Activated CD8-positive, alpha-beta memory T cell treated with anti-CD3 and anti-CD28 coated beads, Interleukin-2, amount 50 U/mL, for 4 hours (primary cell): ENCODE measurements around the gene C4orf50.

ENCODE experiments used
- DNase-seq: peaks from one replicate; pipeline ENCODE4 v3.0.0-alpha.2; 2020

C4orf50 gene

DNA sequence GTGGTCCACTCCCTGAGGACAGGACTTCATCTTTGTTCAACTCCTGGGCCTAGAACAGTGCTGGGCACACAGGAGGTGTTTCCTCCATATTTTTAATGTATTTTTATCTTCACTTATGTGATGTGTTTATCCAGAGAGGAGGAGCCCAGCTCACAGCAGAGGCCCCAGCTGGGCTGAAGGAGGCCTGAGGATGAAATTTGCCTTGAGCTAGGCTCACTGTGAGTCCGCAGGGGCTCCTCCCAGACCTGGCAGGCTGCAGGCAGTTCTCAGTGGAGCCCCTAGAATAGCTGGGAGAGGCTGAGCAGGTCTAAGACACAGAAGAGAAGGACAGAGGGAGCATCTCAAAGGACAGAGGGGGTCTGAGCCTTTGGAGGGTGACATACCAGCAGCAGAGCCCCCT is 26.8 kb downstream of the C4orf50 start:
- DNase-seq, result no peak

DNA sequence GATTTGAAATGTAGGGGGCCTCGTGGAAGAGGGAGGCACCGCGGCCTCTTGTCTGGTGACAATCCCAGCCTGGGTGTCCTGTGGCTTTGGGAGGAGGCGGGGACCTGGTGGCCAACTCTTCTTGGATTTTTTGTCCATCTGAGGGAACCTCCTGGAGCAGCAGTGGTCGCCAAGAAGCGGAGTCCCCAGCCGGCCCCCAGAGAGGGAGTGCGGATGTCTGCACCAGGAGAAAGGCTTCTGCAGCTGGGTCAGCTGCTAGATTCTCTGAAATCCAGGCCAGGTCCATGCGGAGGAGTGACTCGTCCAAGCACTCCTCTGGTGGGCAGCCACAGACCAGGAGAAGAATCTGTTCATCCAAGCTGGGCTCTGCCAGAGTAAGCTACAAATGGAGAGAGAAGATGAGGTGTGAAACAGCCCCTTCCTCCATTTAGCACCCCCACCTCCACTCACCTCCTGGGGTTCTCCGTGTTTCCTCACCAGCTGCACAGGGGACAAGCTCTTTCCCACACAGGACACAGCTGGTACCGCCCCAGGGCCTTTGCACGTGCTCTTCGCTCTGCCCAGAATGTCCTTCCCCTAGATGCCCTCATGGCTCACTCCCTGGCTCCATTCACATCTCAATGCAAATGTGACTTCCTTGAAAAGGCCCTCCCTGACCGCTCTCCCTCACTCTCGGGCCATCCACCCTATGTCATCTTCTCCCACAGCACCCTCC is 27.6 kb downstream of the C4orf50 start:
- no peak for DNase-seq

DNA sequence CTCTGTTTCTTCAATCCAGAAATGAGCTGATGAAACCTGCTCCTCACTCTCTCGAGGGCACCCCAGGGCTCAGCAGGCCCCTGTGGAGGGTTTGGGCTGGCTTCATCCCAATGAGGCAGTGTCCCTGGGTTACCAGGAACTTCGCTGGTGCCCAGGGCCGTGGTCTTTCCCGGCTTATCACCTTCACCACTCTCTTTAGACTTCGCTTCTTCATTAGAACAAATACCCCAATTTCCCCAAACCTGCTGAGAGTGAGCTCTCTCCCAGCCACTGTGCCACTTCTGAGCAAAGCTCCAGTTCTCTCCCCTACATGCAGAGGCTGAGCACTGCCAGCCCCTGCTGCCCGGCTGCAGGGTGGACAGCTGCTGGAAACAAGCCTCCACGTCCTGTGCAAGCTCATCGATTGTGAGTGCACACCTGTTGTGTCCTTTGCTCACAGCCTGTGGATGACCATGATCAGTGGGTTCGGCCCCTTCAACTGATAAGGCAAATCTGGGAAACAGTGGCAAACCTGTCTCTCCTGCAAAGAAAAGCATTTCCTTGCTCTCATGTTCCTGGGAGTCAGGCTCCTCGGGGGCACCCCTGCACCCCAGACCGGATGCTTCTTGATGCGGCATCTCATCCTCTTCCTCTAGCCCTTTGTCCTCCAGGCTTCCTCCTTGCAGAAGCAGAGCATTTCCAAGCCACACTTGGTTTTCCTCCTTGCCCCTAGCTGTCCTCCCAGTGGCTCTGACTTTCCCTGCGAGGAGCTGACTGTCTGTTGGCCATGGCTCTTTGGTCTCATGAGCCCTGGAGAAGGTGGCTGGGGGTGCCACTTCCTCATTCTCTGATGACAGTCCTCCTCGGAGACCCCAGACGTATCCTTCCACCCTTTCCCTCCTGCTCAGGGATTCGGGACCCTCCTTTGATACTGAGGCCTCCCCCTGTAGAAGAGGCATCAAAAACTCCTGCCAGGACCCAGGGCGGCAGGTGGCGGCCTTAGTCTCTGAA is 28.7 kb downstream of the C4orf50 start:
- no peak for DNase-seq

DNA sequence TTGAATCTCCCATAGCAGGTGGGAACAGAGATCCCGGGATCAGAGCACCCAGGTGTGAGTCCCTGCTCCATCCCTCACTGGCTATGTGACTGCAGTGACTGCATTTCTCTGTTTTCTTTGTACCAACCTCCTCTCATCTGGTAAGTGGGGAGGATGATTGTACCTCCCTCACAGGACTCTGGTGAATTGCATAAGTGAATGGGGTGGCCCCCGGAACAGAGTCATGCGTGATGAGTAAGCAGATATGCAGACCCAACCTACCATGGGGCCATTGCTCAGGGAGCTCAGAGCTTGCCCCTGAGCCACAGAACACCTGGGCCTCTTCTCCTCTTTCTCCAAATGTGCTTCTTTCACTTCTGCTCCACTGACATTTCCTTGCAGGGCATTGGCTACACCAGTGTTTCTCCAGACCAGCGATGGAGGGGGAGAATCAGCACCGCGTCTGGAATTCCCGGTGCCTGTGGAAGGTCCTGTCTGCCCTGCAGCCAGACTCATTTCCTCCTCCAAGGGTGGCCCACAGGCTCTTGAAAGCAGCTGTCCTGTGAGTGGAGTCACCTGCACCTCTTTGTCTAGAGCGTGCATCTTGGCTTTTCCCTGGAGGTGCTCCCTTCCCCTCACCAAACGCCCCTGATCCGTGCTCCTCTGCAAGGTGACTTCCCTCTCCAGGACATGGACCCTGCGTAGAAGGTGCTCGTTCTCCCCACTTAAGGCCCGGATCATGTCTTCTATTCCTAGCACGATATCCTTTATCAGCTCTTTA is 30.0 kb downstream of the C4orf50 start:
- DNase-seq, result no peak

DNA sequence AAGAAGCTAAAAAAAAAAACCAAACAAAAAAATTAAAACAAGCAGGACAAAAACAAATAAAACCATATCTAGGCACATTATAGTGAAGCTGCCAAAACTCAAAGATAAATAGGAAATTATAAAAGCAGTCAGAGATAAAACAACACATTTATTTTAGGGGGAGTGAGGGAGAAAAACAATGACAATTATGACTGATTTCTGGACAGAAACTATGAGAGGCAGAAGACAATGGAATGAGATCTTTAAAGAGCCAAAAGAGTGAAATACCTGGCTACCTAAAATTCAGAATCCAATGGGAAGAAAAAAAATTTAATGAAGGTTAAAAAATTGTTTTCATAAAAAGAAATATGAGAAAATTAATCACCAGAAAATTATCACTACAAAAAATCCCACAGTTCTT is 33.4 kb downstream of the C4orf50 start:
- no peak for DNase-seq

DNA sequence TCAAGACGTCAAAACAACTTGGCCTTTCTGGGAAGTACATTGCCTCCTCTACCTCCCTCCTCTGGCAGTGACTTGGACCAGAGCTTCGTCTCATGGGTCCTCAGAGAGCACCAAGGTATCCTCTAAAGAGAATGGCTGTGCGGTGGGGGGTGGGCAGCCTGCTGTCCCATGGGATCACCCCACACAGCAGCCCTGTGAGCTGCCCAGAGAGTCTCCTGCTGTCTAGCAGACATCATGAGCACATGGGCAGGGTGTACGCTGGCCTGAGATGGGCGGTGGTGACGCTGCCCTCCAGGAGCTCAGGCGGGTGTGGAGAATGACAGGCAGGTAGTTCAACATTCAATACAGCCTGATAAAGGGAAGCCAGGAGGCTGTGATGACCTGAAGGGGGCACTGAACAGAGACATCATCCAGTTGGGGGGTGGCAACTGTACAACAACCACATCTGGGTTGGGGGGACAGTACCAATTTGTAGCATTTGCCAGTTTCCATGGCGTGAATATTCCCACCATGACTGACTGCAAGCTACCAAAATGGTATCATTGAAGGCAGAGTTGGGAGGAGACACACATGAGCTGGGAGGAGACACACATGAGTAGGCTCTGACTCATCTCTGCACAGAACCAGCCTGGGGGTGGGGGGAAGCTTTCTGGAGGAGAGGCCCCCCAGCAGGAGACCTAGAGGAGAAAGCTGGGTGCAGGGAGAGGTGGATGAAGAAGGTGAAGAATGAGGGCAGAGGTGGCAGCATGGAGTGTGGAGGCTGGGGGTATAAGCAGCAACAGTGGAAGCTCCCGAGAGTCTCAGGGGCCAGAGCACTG is 35.9 kb downstream of the C4orf50 start:
- no peak for DNase-seq

DNA sequence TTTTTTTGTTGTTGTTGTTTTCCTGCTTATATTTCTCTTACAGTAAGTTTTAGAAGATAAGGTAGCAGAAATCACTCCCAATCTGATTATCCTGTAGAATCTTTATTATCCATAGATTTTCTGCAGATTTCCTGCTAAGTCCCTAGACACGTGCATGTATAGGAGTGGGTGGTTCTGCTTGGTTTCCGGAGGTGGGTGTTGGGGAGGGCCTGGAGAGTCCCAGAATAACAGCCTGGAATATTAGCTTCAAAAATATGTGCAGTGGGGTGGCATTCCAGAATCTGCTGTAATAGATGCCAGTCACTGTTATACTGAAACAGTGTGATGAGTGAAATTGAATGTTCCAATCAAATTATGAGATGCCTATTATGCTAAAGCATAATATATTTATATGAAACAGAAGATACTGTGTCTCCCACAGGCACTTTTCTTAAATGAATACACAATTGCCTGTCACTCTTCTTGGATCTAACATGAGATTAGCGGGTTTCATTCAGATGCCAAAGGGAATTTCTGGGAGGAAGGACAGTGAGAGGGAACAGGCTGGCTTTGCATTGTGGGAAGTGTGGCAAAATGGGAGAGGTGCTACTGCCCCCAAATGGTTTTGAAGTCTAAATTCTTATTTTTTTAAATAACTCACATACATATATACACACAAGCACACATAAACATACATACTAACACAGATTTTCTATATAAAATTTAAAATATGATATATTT is 37.6 kb downstream of the C4orf50 start:
- DNase-seq, result no peak

DNA sequence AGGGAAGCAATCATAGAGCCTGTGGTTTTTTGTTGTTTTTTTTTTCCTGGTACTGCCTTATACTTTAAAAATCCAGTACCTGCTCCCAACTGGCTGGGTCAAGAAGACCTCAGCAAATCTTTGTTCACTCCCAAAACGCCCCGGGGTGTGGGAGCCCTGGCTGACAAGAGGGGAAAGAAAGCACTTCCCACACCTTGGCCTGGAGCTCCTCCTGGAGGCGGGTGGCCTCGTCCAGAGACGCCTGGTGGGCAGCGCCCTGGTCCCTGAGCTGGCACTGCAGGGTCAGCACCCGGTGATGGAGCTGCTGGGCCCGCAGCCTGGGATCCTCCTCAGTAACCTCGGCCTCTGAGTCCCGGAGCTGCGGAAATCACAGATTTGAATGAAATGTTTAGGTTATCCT is 38.2 kb downstream of the C4orf50 start:
- no peak for DNase-seq

DNA sequence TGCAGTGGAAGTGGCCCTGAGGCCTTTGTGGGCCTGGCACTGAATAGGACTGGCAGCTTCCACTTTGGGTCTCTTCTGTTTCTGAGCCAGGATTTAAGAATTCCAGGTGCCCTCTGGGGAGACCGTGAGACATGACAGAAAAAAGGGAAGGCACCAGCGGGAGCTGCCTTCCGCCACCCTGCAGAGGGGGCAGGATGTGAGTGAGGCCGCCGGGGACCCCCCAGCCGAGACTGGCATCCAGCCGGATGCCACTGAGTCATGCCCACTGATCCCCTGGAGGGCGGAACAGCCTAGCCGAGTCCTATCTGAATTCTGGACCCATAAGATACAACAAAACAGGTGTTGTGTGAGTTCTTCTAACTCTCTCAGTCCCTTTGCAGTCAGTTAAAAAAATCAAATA is 41.3 kb downstream of the C4orf50 start:
- no peak for DNase-seq

DNA sequence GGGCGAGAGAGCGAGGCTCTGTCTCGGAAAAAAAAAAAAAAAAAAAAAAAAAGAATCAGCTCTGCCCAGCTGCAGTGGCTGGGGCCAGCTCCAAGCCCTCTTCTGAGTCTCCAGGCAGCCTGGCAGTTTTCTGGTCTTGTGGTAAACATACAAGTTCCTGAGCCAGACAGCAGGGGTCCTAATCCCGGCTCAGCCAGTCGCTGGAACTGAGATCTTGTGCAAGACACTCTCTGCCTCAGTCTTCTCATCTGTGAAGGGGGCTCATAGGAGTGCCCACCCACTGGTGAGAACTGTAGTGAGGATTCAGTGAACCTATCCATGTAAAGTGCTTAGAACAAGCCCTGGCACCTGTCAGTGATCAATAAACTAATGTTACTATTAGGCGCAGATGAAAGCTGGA is 41.8 kb downstream of the C4orf50 start:
- DNase-seq, result no peak

DNA sequence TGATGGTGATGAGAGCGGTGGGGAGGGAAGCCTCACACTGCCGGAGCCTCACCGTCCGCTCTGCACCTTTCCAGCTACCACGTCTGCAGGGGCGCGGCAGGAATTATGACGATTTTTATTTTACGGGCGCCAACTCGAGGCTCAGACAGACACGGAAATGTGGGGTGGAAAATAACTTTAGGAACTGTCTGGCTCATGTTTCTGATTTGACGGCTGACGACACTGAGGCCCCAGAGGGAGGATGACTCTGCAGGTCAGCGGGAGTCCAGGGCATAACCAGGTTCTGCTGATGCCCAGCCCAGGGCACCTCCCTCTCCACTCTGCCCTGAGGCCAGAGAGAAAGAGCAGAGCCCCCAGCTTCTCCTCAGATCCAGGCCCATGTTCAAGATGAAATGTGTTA is 43.9 kb downstream of the C4orf50 start:
- DNase-seq, result no peak

DNA sequence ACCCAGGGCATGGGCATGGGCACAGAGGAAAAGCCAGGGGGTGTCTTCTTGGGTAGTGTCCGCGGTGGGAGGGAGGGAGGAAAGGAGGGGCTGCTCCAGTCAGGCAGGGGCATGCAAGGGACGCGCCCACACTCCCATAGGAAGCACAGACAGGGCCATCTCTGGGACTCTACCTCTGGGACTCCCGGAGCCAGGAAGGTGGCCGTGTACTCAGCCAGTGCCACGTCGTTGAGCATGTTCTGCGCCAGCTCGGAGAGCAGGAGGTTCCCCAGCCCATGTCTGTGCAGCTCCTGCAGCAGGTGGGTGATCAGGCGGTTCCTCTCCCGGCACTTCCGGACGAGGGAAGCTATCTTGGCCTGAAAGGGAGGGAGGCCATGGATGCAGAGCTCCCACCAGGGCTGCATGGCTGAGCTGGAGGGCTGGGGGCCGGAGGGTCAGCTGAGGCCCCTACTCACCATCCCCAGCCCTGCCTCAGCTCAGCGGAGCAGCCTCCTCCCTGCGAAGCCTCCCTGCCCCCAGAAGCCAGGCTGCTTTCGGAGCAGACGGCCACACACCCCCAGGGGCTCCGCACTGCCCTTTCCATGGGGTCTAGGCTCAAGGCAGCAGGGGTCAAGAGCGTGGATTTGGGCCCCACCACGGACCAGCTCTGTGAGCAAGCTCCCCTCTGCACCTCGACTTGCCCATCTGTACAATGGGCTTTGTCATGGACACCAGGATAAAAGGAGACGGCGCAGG is 44.6 kb downstream of the C4orf50 start:
- DNase-seq, result no peak

DNA sequence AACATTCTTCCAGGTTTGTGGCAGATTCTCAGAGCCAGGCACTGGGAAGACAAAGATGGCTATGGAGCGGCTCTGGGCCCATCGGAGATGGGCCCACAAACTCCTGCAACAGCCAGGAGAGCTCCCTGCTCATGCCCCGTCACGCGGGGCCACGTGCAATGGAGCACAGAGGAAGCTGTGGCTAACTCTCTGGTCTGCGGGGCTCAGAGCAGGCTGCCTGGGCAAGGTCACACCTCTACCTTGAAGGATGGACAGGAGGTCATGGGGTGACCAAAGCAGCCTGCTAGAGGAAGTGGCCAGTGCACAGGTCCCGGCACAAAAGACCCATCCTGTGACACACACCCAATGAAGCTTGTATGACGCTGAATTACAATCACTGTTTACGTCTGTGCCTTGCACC is 45.2 kb downstream of the C4orf50 start:
- DNase-seq, result no peak

DNA sequence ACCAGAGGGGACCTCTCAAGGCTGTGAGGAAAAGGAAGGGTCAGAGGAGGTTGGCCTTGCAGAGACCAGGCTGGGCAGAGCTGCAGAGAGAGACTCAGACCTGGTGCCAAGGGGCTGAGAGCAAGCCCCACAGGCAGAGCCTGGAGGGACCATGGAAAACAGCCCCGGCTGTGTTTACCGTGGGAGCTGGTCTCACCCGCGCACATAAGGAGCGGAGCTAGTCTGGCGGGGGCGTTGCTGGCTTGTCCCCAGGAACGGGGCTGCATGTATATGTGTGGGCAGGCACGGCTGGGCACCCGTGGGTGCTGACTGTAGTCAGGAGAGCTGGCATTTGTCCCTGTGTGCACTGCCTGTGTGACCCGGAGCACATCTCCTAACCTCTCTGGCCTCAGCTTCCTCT is 45.7 kb downstream of the C4orf50 start:
- DNase-seq, result no peak

DNA sequence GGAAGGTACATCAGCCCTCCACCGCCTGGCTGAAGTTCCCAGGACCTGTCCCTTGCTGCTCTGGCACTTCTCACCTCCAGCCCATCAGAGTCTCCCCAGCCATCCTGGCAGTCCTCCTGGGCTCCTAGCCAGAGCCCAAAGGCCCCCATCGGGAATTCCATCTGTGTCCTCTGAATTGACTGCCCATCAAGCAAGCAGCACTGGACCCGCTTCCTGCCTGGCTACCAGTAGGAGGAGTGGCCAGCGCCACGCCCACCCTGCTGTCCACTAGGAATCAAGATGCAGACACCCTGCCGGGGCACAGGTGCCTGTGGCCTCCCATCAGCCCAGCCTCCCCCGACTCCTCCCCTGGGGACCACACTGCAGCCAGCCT is 47.2 kb downstream of the C4orf50 start:
- no peak for DNase-seq

DNA sequence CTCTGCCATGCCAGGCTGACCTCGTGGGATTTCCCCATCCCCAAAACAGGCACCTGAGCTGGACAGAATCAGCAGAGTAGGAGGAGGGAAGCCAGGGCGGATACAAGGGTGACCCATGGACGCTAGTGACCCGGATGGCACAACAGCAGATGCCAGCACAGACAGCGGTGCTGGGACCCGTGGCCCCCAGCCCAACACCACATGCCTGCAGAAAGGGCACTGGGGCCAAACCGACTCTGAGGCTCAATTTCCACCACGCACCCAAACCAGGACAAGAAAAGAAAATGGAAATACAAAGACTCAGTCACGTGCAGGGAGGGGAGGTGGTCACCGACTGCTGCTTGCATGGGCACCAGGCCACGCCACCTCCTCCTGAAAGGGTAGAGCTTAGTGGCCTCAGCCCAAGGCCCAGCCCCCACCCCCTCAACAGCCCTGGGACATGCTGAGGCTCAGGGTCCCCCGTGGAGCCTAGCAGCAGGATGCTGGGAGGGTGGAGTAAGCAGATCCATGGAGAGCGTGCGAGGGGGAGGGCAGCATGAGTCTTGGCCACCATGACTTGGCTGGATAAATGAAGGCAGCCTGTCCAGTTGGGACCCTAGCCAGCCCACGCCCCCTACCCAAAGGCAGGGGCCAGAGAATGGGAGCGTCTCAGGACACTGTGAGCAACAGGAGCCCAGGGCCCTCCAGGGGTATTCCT is 47.7 kb downstream of the C4orf50 start:
- no peak for DNase-seq

DNA sequence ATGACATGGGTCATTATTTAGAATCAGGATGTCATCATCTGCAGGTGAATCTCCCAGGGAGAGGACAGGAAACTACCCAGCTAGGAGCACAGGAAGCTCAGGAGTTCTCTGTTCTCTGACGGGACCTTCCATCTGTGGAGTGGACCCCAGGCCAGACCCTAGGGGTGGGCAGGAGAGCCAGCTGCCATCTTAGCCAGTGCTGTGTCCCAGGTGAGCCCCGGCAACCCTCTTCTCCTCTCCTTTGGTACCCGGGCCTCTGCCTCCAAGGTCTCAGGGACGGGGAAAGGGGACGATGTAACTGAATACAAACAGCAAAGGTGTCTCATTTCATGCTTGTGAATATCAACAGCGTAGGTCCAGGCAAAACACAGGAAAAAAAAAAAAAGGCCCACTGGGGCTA is 48.5 kb downstream of the C4orf50 start:
- DNase-seq, result no peak

DNA sequence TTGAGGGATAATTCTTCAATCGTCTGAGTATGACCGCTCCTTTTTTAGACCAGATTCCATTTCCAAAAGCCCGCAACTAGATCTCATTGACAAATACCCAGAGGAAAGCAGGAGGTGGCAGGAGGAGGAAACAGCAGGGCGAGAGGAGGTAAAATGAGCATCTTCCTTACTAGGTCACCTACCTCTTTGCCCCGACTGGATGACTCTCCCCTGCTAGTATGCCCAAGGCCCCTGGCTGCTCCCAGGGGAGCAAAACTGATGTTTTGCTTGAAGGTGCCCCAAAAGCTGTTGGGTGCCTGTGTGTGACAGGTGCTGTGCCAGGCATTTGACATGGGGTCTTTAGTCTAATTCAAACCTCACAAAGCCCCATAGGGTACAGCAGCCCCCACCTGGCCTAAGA is 48.9 kb downstream of the C4orf50 start:
- no peak for DNase-seq

DNA sequence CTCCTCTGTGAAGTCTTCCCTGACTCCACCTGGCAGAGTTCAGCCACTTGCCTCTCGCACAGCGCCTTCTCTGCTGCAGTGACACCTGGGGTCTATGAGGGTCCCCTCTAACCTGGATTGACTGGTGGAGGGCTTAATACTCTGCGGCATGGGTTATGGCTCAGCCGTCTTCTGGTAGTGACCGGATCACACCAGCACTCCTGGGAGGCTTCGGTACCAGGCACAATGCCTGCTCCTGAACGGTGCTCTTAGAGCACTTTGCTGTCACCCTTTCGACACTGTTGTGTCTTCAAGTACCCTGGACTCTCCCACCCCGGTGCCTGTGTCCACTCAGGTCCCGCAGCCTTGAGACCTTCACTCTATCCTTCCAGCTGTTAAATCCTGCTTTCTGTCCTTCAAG is 50.0 kb downstream of the C4orf50 start:
- DNase-seq, result no peak

DNA sequence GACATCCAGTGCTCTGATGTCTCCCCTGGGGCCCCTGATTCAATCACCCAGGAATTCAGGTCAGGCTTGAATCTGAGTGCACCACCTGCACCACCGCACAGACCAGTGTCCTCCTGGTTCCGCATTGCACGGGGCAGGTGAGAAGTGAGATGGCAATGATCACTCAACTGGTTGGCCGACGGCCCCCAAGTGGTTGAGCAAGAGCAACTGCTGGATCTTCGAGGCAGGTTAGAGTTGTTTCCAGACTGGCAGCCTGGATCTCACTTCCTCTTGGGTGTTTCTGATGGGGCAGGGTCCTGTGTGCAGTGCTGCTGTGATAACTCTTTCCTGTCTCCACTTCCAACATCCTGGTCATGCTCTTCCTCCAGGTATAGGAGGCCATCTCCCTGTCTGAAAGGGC is 50.4 kb downstream of the C4orf50 start:
- DNase-seq, result no peak

DNA sequence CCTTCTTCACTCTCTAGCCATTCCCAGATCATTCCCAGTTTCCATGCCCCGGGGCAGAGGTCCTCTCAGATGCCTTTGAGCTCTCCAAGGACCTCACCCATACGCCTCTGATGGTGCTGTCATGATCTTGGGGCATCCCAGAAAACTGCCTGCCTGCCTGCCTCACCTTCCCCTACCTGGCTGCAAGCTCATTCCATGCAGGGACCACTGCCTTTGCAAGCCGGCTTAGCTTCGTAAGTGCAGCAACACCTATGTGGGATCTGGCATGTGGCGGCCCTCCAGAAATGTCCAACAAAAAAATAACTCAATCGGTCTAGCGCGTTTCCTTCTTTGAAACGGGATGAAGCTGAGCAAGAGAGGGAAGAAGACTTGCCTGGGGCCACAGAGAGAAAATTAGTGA is 53.0 kb downstream of the C4orf50 start:
- no peak for DNase-seq
